Astrocyte (in vitro differentiated cells and primary cell): ENCODE results near the gene MLXIP. TPM values are rescaled to one million over a fixed set of nuclear protein-coding genes. Genes with fewer than 3 reads are reported as not detected.

Source experiments
- DNase-seq: peaks from one replicate; pipeline ENCODE4 v3.0.0-alpha.2; 2010; ENCODE audit warnings: low read depth
- FAIRE-seq: peaks from 2 replicates; lab custom pipeline; 2011; peaks lifted over from hg19 to GRCh38; lab: Jason Lieb, UNC
- H2AFZ ChIP-seq: 2 replicates; pipeline ENCODE4 v1.6.0; 2012; ENCODE audit warnings: low read depth, low read length, inconsistent platforms
- H3K27ac ChIP-seq: 2 replicates; pipeline ENCODE4 v1.5.1; 2011; ENCODE audit warnings: low read depth, low read length, inconsistent platforms
- H3K27me3 ChIP-seq: 2 replicates; pipeline ENCODE4 v1.6.0; 2011; ENCODE audit warnings: low read length, inconsistent platforms; ENCODE audit not compliant: insufficient read depth
- H3K36me3 ChIP-seq: 2 replicates; pipeline ENCODE4 v1.5.1; 2011; ENCODE audit warnings: low read length, inconsistent platforms; ENCODE audit not compliant: insufficient read depth
- H3K4me1 ChIP-seq: 2 replicates; pipeline ENCODE4 v1.5.1; 2011; ENCODE audit warnings: low read length, inconsistent platforms; ENCODE audit not compliant: insufficient read depth
- H3K4me2 ChIP-seq: 2 replicates; pipeline ENCODE4 v1.6.0; 2012; ENCODE audit warnings: low read length, inconsistent platforms
- H3K4me3 ChIP-seq: 2 replicates; pipeline ENCODE4 v1.5.1; 2011; ENCODE audit warnings: low read depth, mild to moderate bottlenecking, low read length, inconsistent platforms; ENCODE audit not compliant: insufficient read depth
- H3K79me2 ChIP-seq: 2 replicates; pipeline ENCODE4 v1.6.0; 2012; ENCODE audit warnings: mild to moderate bottlenecking, low read length, inconsistent platforms; ENCODE audit not compliant: insufficient read depth
- H3K9ac ChIP-seq: 2 replicates; pipeline ENCODE4 v1.6.0; 2012; ENCODE audit warnings: mild to moderate bottlenecking, low read length, inconsistent platforms
- H3K9me3 ChIP-seq: 2 replicates; pipeline ENCODE4 v1.5.1; 2012; ENCODE audit warnings: low read depth, mild to moderate bottlenecking, low read length, inconsistent platforms; ENCODE audit not compliant: insufficient read depth
- H4K20me1 ChIP-seq: 2 replicates; pipeline ENCODE4 v1.6.0; 2012; ENCODE audit warnings: low read length, inconsistent platforms; ENCODE audit not compliant: insufficient read depth
- H3K27ac Mint-ChIP-seq: one replicate; pipeline ENCODE4 v1.8.0; 2021; ENCODE audit warnings: mild to moderate bottlenecking, mixed read lengths; ENCODE audit not compliant: unreplicated experiment
- H3K27me3 Mint-ChIP-seq: one replicate; pipeline ENCODE4 v1.8.0; 2021; ENCODE audit warnings: low read depth, mixed read lengths; ENCODE audit not compliant: unreplicated experiment
- H3K36me3 Mint-ChIP-seq: one replicate; pipeline ENCODE4 v1.8.0; 2021; ENCODE audit warnings: low read depth, mixed read lengths; ENCODE audit not compliant: unreplicated experiment
- H3K4me1 Mint-ChIP-seq: one replicate; pipeline ENCODE4 v1.8.0; 2021; ENCODE audit warnings: low read depth, mixed read lengths; ENCODE audit not compliant: unreplicated experiment
- H3K4me3 Mint-ChIP-seq: one replicate; pipeline ENCODE4 v1.8.0; 2021; ENCODE audit warnings: mild to moderate bottlenecking, moderate library complexity, mixed read lengths; ENCODE audit not compliant: unreplicated experiment
- H3K9me3 Mint-ChIP-seq: one replicate; pipeline ENCODE4 v1.8.0; 2021; ENCODE audit warnings: mild to moderate bottlenecking, mixed read lengths; ENCODE audit not compliant: unreplicated experiment
- EZH2 ChIP-seq: IDR thresholded peaks from 2 replicates; pipeline ENCODE4 v1.6.1; 2012; ENCODE audit warnings: mild to moderate bottlenecking, low read length, inconsistent platforms; ENCODE audit not compliant: insufficient read depth
- total RNA-seq: library from RNA; stranded (reverse); gene quantifications from 2 replicates; pipeline ENCODE4 v1.2.1, GENCODE V29; 2021
- TF ChIP-seq, protein P1 (sequence below): IDR thresholded peaks from 2 replicates; pipeline ENCODE4 v1.5.1; 2011; ENCODE audit warnings: low read depth, mild to moderate bottlenecking, inconsistent platforms, low read length, moderate library complexity; ENCODE audit not compliant: insufficient read depth

The MLXIP gene
- total RNA-seq, 1 donor from 2014 or later = 62.5 TPM

DNA sequence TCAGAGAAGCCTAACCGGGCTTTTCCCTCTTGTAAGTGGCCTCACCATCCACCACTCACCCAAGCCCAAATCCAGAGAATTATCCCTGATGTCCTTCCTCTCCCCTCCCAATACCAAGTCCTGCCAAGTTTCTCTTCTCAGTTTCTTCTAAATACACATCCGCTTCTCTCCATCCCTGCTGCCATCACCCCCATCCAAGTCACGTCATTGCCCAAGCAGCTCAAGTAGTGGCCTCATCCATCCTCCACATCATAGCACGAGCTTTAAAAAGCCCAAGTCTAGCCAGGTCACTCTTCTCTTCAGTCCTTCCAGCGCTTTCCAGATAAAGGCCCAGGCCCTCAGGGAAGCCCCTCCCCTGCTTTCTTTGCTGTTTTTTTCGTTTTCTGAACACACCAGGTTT, 70.1 kb downstream of the MLXIP start:
- Histone ChIP-seq H3K36me3 (no peaks in the 10 kb centered on the region), H3K27ac (no peak overlapping the region), H3K4me3 (no peak overlapping the region), H3K4me1 (no peaks in the 10 kb centered on the region), H3K4me2 (no peak overlapping the region), H3K27me3 (no peaks in the 10 kb centered on the region), H2AFZ (no peak overlapping the region), H3K9ac (no peak overlapping the region), H3K9me3 (no peaks in the 10 kb centered on the region), H3K79me2 (no peaks in the 10 kb centered on the region), H4K20me1 (peaks cover 3% of the 10 kb centered on the region)
- Mint-ChIP-seq H3K9me3 (peaks cover 2% of the 10 kb centered on the region), H3K27ac (no peak overlapping the region), H3K4me3 (no peak overlapping the region), H3K4me1 (no peaks in the 10 kb centered on the region), H3K36me3 (peaks cover 15% of the 10 kb centered on the region), H3K27me3 (peaks cover 9% of the 10 kb centered on the region)
- TF ChIP-seq, protein P1, sequence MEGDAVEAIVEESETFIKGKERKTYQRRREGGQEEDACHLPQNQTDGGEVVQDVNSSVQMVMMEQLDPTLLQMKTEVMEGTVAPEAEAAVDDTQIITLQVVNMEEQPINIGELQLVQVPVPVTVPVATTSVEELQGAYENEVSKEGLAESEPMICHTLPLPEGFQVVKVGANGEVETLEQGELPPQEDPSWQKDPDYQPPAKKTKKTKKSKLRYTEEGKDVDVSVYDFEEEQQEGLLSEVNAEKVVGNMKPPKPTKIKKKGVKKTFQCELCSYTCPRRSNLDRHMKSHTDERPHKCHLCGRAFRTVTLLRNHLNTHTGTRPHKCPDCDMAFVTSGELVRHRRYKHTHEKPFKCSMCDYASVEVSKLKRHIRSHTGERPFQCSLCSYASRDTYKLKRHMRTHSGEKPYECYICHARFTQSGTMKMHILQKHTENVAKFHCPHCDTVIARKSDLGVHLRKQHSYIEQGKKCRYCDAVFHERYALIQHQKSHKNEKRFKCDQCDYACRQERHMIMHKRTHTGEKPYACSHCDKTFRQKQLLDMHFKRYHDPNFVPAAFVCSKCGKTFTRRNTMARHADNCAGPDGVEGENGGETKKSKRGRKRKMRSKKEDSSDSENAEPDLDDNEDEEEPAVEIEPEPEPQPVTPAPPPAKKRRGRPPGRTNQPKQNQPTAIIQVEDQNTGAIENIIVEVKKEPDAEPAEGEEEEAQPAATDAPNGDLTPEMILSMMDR = no peak
- no peak for TF ChIP-seq EZH2
- DNase-seq (peak; percentile 14), FAIRE-seq (no peak)

DNA sequence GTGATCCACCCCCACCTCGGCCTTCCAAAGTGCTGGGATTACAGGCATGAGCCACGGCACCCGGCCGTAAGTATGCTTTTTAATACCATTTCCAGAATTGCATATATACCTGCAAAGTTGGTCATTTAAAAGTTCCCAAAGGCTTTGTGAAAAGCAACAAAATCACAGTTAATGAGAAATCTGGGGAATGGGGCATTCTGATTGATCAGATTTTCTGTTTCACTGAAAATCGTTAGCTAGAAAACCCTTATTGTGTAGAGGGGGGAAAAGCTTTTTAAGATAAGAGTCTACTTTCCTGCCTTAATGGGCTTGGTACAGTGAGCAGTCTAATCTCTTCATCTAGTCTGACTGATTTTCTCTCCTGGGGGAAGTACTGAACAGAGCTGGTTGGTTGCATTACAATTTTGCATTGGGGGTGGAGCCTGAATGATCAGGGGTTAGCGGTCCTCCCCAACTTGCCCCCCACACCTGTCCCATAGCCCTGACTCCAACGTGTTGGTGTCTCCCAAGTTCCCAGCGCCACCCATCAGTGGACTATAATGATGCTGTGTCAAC, 71.6 kb downstream of the MLXIP start:
- Histone ChIP-seq H3K27me3 (no peaks in the 10 kb centered on the region), H2AFZ (no peak overlapping the region), H3K4me1 (no peaks in the 10 kb centered on the region), H3K4me2 (no peak overlapping the region), H3K9me3 (no peaks in the 10 kb centered on the region), H3K79me2 (no peaks in the 10 kb centered on the region), H3K27ac (no peak overlapping the region), H3K4me3 (no peak overlapping the region), H4K20me1 (peaks cover 3% of the 10 kb centered on the region), H3K9ac (no peak overlapping the region), H3K36me3 (no peaks in the 10 kb centered on the region)
- no peak overlapping the region for H3K4me3 Mint-ChIP-seq
- peaks cover 12% of the 10 kb centered on the region for H3K27me3 Mint-ChIP-seq
- TF ChIP-seq, protein P1 = no peak
- TF ChIP-seq EZH2 = no peak
- H3K27ac Mint-ChIP-seq = no peak overlapping the region
- H3K36me3 Mint-ChIP-seq = peaks cover 14% of the 10 kb centered on the region
- H3K9me3 Mint-ChIP-seq = peaks cover 2% of the 10 kb centered on the region
- FAIRE-seq (no peak), DNase-seq (no peak)
- H3K4me1 Mint-ChIP-seq = no peaks in the 10 kb centered on the region

DNA sequence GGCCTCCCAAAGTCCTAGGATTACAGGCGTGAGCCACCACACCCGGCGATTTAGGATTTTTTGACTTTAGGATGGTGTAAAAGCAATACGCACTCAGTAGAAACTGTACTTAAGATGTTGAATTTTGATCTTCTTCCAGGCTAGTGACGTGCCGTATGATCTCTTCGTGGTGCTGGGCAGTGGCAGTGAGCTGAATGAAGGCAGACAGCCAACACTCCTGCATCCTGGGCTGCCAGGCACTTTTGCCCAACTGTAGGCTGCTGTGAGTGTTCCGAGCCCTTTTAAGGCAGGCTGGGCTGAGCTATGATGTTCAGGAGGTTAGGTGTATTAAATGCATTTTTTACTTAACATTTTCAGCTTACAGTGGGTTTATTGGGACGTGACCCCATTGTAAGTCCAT, 74.2 kb downstream of the MLXIP start:
- H3K4me1 ChIP-seq = no peaks in the 10 kb centered on the region
- no peaks in the 10 kb centered on the region for H3K4me1 Mint-ChIP-seq
- H3K4me3 Mint-ChIP-seq = no peak overlapping the region
- no peak overlapping the region for H3K9ac ChIP-seq
- DNase-seq (no peak), FAIRE-seq (no peak)
- no peak overlapping the region for H3K27ac Mint-ChIP-seq
- H3K79me2 ChIP-seq = no peaks in the 10 kb centered on the region
- TF ChIP-seq, protein P1 = no peak
- TF ChIP-seq EZH2 = no peak
- no peak overlapping the region for H3K27ac ChIP-seq
- H3K9me3 Mint-ChIP-seq = peaks cover 2% of the 10 kb centered on the region
- no peak overlapping the region for H3K4me2 ChIP-seq
- H3K9me3 ChIP-seq = no peaks in the 10 kb centered on the region
- no peaks in the 10 kb centered on the region for H4K20me1 ChIP-seq
- no peaks in the 10 kb centered on the region for H3K27me3 ChIP-seq
- H3K36me3 ChIP-seq = no peaks in the 10 kb centered on the region
- peaks cover 13% of the 10 kb centered on the region for H3K36me3 Mint-ChIP-seq
- H2AFZ ChIP-seq = no peak overlapping the region
- peaks cover 21% of the 10 kb centered on the region for H3K27me3 Mint-ChIP-seq
- no peak overlapping the region for H3K4me3 ChIP-seq
